DOHH2 (cell line): ENCODE data around the gene RASGRP1.

Experiments
- EZH2phosphoT487 ChIP-seq: fragments of 200-600 bp; sonication (generic); IDR thresholded peaks from 2 replicates; pipeline ENCODE4 v1.6.1; 2017; ENCODE audit warnings: borderline replicate concordance, mild to moderate bottlenecking, antibody characterized with exemption, low read length, moderate library complexity, mixed read lengths
- TF ChIP-seq, protein P1 (sequence below): fragments of 200-600 bp; sonication (generic); IDR thresholded peaks from one replicate; pipeline ENCODE4 v1.5.1; 2014; ENCODE audit warnings: antibody characterized with exemption, mild to moderate bottlenecking, low read depth, low read length; ENCODE audit not compliant: poor library complexity, severe bottlenecking

DNA sequence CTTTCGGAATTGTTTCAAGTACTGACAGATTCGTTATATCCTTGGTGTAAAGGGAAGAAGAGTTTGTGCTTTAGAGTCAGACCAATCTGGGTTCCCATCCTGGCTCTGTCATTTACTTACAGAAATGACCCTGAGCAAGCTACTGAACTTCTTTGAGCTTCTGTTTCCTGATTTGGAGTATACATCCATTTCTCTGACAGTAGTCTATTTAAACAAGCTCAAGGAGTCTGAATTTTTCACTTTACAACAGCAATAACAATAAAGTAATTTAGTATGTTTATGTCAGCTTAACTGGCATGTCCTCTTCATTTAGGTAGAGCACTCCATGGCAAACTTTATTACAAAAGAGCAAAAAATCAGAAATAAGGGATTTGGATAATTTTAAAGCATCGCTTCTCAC is 82.9 kb downstream of the RASGRP1 start:
- TF ChIP-seq, protein P1, sequence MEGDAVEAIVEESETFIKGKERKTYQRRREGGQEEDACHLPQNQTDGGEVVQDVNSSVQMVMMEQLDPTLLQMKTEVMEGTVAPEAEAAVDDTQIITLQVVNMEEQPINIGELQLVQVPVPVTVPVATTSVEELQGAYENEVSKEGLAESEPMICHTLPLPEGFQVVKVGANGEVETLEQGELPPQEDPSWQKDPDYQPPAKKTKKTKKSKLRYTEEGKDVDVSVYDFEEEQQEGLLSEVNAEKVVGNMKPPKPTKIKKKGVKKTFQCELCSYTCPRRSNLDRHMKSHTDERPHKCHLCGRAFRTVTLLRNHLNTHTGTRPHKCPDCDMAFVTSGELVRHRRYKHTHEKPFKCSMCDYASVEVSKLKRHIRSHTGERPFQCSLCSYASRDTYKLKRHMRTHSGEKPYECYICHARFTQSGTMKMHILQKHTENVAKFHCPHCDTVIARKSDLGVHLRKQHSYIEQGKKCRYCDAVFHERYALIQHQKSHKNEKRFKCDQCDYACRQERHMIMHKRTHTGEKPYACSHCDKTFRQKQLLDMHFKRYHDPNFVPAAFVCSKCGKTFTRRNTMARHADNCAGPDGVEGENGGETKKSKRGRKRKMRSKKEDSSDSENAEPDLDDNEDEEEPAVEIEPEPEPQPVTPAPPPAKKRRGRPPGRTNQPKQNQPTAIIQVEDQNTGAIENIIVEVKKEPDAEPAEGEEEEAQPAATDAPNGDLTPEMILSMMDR: no peak
- TF ChIP-seq EZH2phosphoT487: no peak
